Activated naive CD4-positive, alpha-beta T cell treated with Interleukin-2 at 50 U/mL for 16 hours (primary cell): ENCODE results near the gene AUTS2.
"Not testable (repeated sequence)": the region's sequence is repeated elsewhere in the genome, so short reads cannot be mapped to it uniquely, and the experiment has no call there.

ENCODE experiments used
- DNase-seq: peaks from one replicate; pipeline ENCODE4 v3.0.0-alpha.2; 2020

AUTS2 gene

DNA sequence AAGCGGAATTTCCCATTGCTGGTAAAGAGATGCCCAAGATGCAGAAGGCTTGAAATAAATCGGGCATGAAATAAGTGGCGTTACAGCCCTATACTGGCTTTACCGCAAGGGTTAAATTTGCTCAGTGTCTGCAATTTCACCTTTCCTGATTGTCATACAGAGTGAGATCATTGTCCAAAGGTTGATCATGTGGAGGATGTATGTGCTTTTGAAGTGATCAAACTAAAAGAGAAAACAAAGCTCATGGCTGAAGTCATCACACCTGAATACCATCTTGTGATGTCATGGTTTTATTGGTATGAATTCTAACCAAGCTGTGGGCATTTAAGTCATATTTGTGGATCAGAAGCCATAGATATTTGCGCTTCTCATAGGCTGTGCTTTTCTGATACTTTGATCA lies 635.5 kb downstream of the AUTS2 start:
- DNase-seq: no peak

DNA sequence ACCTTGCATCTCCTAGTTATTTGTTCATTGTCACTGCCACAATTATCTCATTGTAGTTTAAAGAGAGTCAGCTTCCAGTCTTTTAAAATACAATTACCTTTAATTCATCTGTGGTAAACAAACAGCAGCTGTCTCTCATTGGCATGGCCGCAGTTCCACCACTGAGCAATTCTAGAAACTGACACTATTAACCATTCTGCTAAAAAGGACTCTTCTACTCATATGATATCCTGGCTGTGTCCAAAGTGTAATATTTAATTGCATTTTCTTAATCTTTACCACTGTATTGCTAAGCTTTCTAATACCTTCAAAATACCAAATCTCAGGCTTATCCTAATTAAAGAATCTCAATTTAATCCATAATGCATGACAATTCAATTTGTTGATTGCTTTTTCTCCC lies 639.0 kb downstream of the AUTS2 start:
- DNase-seq: no peak

DNA sequence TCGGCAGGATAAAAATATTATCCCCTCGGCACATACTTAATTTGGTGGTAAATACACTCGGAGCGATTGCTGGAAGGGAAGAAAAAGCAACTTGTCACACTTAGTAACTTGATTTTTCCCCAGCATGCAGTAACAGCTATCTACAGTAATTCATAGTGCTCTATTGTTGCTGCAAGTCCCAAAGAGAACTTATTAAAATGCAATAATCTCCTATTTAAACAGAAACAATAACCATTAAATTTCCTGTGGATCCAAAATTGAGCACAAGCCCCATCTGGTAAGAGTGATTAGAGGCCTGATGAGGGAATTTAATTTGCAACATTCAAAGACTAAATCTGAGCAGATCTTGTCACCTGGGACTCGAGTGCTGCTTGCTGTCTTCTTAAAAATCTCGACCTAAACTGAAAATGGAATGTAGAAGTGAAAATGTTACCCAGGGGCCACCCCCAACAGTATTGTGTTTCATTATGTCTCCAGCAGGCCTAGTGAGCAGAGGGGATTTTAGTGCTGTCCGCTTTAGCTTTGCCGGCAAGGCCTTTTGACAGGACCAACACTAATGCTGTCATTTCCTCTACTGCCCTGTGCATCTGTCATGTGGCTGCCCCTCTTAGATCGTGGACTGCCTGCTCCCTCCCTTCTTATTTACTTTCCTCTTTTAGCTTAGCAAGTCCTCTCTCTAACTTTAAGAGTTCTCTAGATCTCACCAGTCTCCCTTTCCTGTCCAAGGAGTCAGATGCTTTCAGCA lies 639.7 kb downstream of the AUTS2 start:
- no peak for DNase-seq

DNA sequence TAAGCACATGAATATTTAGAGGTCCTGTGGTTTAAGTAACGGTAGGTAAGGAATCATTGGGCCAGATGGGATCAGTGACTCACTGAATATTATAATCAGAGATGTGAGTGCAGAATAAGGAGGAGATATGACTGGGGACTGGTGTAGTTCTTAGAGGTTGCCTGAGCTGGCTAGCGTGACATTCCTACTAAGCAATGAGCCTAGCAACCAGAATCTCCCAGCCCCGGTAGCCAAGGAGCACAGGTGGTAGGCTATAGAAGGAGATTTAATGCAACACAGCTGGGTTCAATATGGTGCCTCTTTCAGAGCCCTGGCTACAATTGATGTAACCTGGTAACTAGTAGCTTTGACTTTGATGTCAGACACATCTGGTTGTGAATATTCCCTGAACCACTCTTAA lies 641.6 kb downstream of the AUTS2 start:
- no peak for DNase-seq

DNA sequence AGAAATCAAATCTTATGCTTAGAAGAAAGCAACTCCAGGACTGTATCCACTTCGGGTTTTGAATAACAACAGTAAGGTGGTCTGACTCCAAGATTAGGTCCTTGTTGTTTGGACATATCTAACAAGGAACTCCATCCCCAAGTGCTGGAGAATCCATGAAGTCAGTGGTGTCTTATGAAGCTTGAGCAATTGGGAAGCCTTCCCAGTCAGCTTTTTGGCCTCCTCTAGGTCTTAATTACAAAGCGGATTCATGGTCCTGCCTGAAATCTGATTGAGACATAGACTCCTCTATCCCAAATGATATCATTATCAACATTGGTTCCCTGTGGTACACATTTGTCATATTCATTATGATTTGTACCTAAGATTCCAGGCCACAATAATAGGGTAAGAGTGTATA lies 642.6 kb downstream of the AUTS2 start:
- DNase-seq: no peak

DNA sequence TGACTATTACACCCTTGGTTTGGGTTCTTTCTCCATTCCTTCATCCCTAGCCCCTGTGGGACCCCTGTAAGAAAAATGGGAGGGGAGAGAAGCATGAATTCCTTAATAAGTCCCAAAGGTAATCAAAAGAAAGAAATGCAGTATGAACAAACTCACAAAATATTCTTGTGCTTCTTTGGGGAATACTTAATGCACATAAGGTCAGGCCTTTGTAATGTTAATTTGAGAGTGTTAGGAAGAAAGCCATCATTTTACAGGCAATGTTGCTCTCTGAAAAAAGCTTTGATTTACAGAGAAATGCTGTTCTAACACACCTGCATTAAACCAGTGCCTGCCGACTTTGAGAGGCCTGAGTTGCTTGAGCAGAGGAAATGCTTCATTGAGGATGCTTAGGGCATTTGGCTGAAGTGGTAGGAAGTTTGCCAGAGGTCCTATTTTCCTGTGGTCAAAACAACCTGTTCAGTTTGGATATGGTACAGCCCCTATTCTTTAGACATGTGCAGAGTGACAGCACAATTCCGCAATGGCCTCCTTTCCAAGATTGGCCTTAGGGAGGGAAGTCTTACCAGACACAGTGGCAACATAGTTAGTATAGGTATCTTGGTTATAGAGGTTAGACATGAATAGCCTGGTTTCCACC lies 643.4 kb downstream of the AUTS2 start:
- no peak for DNase-seq

DNA sequence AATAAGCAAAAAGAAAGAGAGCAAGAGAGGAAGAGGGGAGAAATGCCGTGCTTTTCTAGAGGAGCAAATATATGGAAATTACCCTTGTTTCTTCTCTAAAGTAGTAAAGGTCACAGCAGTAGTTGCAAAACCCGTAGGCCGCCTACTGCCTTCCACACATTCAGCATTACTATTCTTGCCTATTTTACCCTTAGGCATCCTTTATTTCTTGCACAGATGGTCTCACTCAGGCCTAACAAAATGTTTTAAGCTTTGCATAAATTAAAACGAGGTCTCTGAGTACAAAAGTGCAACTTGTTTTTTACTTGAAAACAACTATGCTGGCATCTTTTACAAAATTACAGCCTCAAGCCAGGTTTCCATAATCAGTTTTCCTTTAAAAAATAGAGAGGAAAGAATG lies 644.6 kb downstream of the AUTS2 start:
- no peak for DNase-seq

DNA sequence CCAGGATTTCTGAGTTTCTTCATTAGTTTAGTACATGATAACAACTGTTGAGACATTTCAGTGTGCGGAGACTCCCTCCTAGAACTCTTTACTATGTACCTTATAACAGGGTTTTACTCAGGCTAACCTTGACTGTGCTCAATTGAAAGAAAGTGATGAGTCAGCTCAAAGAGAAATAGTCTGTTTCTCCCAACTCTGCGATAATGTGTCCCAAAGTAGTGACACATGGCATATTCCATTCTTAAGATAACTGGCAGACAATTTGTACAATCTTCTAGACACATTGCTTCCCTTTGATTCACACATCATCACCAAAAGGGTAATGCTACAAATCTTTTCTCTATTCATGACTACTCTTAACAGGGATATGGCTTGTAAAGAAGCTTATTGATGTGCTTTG lies 645.2 kb downstream of the AUTS2 start:
- no peak for DNase-seq

DNA sequence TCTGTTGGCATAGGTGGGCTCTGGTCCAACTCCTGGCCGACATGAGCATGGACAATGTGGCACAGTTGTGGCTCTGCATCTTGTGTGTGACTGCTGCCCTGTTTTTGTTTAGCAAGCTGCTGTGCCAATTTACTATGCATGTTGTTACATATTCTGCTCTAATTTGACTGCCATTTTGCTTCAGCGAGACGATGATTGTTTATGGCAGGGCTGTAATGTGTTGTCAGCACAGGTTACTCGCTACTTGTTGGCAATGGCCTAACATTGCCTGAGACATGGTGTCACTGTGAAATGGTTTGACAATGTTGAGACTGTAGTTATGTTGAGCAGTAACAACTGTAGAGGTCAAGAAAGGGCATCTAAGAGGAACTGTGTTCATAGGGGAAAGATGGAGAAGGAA lies 659.6 kb downstream of the AUTS2 start:
- no peak for DNase-seq

DNA sequence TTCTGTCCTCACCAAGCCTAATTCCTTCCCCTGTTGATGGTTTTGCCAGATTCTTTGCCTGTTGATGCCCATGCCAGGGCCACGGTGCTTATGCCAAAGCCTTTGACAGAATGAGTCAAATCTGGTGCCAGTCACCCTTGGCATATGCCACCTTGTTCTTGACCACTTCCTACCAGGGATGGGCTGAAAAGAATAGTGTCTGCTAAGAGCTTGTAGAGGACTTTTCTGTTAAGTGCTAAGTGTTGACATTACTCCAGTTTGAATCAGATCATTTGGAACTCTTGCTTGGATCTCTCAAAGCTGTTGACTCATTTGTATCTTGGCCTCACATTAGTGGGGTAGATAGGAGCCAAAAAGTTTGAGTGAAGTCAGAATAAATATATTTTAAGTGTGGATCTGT lies 661.2 kb downstream of the AUTS2 start:
- DNase-seq: no peak

DNA sequence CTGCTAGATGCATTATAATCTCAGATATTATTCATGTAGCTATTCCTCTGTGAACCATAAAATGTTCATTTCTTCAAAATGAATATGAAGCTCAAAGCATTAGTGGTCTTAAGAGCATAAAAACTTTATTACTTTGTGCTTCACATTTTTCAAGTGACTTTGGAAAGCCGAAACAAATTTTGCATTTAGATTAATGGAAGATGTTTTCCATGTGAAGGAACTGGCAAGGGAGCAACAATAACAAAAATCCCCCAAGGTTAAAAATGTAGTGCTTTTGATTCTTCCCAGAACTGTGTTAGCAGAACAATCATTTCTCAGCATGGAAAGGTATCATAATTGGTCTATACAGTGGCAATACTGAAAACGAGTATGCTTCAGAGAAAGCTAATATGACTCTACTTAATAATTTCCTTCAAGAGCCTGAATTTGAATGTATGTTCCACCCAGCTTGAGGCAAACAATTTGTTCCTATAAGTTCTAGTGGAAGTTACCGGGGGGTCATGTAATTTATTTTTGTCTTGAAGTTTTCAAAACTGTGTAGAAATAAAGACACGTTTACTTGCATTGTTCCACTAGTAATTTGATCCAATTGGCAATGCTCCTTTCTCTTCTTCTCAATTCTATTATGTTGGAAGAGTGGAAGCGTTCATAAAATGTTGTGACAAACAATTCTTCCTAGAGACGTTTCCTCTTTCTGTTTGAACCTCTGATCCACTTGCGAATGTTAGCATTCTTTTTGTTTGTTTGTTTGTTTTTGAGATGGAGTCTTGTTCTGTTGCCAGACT lies 665.4 kb downstream of the AUTS2 start:
- no peak for DNase-seq

DNA sequence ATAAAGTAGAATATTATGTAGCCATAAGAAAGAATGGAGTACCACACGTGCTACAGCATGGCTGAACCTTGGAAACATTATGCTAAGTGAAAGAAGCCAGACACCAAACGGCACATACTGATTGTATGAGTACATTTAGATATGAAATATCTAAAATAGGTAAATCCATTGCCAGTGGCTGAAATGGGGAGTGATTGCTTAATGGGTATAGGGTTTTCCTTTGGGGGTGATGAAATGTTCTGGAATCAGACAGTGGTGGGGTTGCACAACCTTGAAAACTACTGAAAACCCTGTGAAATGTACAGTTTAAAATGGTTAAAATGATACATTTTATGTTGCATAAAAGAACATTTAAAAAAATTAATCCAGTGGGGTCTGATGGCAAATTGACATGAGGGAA lies 667.9 kb downstream of the AUTS2 start:
- DNase-seq: no peak

DNA sequence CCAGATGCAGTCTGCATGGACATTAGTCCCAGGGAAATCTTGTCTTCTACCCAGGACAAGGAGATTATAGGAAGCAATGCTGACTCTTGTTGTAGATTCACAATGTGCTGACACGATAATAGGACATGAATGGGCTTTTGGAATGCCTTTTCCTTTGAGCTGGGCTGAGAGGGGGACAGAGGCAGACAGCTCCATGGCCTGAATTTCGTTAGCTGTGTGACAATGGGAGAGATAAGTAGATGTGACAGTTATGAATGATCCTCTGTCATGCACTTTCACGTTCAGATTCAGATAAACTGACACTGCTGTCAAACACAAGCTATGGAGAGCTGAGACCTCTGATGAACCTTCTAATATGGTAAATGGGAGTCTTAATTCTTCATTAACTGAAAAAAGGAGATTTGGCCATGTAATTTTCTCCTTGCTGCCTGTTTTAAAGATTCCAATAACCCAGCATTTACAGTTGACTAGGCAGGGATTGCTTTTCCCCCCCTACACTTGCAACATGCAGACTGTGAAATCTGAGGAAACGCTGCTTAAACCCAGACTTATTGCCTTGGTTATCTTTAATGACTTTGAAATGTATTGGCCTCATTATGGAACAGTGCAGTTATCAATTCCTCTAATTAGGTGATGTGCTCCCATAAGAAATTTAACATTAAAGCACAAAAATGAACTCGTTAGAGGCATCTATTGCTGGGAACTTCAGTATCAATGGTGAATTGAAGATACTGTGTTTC lies 669.3 kb downstream of the AUTS2 start:
- DNase-seq: no peak

DNA sequence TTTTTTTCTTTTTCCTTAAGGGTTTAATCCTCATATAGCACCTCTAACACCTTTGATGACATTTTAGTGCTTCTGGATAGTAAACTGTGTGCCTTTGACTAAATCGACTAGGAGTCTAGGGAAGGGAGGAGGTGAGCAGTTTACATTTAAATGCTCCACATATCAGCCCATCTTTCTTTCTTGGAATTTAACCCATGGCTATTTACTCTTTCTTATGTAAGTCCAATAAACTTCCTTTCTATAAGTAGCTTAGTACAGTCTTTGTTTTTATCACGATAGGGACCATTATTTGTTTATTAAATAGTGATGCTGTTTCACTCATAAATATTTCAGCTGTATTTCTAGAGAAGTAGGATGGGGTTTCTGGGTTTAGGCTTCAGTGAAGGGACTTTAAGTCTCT lies 669.9 kb downstream of the AUTS2 start:
- DNase-seq: no peak

DNA sequence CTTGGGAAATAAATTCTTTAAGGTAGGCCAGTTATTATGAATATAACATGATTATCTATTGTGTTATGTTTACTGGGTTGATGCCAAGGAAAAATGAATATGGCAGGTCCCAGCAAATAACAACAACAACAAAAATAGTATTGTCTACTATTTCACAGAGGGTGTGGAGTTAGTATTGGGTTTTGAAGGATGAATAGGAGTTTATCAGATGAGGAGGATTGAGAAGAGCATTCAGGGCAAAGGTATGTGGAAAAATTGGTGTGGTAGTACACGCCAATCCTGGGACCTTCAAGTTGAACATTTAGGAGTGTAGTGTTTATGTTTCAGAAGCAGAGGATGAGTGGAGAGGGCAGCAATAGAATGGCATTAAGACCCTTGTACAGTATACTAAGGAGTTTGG lies 671.9 kb downstream of the AUTS2 start:
- DNase-seq: no peak

DNA sequence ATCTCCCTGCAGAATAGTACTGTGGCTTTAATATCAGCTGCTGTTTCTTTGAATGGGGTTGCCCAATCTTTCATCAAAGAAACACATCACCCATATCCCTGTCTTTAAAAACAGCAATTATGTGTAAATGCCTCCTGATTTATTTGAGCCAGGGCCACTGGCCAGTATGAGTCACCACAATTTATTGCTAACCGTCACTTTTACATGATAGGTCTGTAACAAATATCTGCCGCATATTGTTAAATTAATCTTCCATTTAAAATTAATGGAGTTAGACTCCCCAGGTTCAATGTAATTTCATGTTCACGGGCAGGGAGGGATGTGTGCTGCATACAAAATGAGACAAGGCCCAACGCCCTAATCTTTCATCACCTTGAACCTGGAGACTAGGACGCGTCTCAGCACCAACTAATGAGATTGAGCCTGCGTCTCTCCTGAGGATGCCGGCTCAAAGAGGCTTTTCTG lies 673.4 kb downstream of the AUTS2 start:
- no peak for DNase-seq

DNA sequence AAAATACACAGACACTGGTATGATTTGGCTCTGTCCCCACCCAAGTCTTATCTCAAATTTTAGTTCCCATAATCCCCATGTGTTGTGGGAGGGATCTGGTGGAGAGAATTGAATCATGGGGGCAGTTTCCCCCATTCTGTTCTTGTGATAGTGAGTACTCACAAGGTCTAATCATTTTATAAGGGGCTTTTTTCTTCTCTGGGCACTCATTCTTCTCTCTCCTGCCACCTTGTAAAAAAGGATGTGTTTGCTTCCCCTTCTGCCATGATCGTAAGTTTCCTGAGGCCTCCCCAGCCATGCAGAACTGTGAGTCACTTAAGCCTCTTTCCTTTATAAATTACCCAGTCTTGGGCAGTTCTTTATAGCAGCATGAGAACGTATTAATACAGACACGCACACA lies 677.3 kb downstream of the AUTS2 start:
- DNase-seq: not testable (repeated sequence)

DNA sequence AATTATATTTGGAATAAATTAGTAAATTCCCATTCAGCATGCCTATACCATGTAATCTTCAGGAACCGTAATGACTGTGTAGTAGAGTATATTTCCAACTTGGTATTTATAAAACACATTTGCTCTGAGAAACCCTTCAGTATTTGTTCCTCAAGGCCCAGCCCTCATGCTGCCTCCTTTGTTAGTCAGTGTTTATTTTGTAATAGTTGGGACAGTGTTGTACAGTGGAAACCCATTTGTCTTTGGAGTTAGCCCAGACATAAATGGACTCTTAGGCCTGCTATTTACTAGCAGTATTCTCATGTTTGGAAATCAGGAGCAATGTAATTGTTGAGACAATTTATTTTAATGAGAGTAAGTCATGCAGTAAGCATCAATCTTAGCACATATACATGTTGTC lies 686.9 kb downstream of the AUTS2 start:
- DNase-seq: no peak

DNA sequence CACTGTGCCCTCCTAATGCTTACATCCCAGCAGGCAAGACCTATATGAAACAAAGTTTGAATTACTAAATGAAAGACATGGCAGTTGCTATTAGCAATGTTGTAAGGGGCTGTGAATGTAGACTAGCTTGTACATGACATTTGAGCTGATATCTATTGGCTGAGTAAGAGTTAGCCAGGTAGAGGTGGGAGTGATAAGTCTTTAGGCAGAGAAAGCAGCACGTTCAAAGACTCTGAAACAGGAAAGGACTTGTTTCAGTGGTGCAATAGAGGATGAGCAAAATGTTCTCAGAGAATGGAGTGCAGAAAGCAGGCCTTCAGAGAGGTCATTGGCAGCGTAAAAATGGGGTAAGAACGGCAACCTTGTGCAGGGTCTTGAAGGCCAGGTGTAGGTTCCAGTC lies 687.6 kb downstream of the AUTS2 start:
- DNase-seq: no peak

DNA sequence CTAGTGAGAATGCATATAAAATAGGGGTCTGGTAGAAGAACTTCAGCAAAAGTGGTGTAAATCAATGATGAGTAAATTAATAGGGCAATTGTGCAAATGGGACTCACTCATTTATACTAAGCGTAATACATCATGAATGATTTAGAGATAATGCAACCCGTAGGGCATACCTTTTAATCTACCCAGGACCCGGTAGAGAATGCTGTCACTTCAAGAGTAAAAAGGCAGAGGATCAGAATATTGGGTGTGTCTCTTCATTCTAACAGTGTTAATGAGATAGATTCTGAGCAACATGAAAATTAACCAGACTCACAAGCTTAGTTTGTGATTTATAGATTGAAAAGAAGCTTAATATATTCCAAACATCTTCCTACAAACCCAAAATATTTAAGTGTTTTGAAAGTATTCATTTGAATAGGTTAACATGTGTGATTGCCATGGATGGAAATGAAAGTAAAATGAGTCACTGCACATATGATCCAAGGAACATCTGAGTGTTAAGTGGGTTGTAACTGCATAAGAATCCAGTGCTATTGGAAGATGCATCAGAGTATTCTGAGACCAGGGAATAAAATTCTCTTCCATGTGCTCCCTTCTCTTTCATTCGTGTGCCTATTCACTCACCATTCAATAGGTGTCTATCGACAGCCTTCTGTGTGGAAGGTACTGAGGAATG lies 690.6 kb downstream of the AUTS2 start:
- DNase-seq: no peak

DNA sequence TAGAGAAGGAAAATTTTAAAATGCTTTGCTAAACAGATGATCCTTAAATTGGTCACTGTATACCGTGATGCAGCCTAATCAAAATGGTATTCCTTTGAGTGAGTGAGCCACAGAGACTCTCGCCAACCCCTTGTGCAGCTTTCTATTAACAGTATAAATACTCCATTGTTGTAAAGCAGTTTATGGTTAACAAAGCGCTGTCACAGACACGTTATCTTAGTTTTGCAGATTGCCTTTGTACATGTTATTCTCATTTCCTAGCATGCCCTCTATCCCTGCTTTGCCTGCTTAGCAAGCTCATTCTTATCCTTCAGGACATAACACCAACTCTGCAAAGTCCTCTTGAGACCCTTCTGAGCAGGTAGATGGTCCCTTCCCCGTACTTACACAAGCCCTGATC lies 694.4 kb downstream of the AUTS2 start:
- no peak for DNase-seq

DNA sequence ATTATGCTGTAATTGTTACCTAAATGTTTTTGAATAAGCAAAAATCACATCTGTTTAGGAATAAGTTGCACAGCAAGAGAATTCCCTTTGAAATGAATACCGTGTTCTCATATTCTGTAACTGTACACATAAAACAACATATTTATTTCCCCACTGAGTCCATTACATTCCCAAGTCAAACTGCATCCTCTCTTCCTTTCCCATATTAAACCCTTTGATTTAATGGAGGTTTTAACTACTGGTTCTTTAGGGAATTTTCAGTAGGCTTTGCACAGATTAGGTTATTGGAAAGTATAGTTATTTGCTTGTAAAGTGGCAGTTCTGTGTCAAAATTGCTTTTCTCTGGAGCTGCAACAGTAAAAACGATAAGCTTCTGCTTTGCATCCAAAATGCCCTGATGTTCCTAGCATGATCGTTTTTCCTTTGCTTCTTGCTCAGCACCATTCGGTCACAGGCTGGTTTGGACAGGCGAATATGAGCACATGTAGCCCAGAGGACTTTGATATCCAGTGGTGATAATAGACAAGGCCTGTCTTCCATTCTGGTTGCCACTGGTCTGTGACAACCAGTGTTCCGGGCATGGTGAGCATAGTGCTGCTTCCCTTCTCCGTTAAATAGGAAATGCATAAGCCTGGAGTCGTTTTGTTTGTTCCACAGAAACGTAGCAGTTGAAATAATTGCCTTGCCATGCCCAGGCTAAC lies 696.1 kb downstream of the AUTS2 start:
- DNase-seq: no peak
